Neural cell (in vitro differentiated cells): ENCODE results near the gene ATMIN.

Experiments
- CTCF ChIP-seq: fragments of 450-650 bp; IDR thresholded peaks from 2 replicates; pipeline ENCODE4 v1.5.1; 2014; ENCODE audit warnings: antibody characterized with exemption, mild to moderate bottlenecking, moderate library complexity; ENCODE audit not compliant: poor library complexity, severe bottlenecking
- POLR2AphosphoS5 ChIP-seq: IDR thresholded peaks from 2 replicates; pipeline ENCODE4 v1.6.1; 2012

GRCh38 chr16:80989801-80990200 lies 45.8 kb upstream of the ATMIN start:
- TF ChIP-seq CTCF = no peak
- TF ChIP-seq POLR2AphosphoS5 = no peak
